PC-3 (cell line): Measurements from ENCODE around the gene SFXN4. TPM values are rescaled to one million over a fixed set of nuclear protein-coding genes. Genes with fewer than 3 reads are reported as not detected.

Experiments used
- ATAC-seq: fragments of 200-7000 bp; cut with Tn5 transposase; 2 replicates; pipeline ENCODE4 v1.9.1; 2020; ENCODE audit warnings: mild to moderate bottlenecking, moderate library complexity
- BruUV-seq: library from RNA; stranded (reverse); fragments of 400-500 nt; replicated peaks from 2 replicates; lab custom pipeline; 2021; lab: Mats Ljungman, UMichigan
- CTCF ChIA-PET: fragments of 300-600 bp; sonication (Branson Sonifier 250); formaldehyde crosslinking; loops from one replicate; lab custom pipeline; 2022; ENCODE audit warnings: antibody characterized with exemption; lab: Charles Lee
- POLR2A ChIA-PET: fragments of 300-600 bp; sonication (Branson Sonifier 250); formaldehyde crosslinking; loops from one replicate; lab custom pipeline; 2022; ENCODE audit warnings: antibody characterized with exemption; ENCODE audit not compliant: unreplicated experiment; lab: Charles Lee
- DNase-seq: peaks from one replicate; pipeline ENCODE4 v3.0.0-alpha.2; 2015
- H2AFZ ChIP-seq: fragments of 300-600 bp; sonication (generic); 2 replicates; pipeline ENCODE4 v1.6.0; 2016; ENCODE audit warnings: antibody characterized with exemption, low read length
- H3F3A ChIP-seq: fragments of 300-600 bp; sonication (generic); one replicate; pipeline ENCODE4 v1.6.0; 2017; ENCODE audit warnings: antibody characterized with exemption, low read length, control low read depth, mild to moderate bottlenecking; ENCODE audit not compliant: unreplicated experiment
- H3K27ac ChIP-seq: fragments of 300-600 bp; sonication (generic); 2 replicates; pipeline ENCODE4 v1.5.1; 2016; ENCODE audit warnings: mild to moderate bottlenecking, low read length
- H3K27me3 ChIP-seq: fragments of 300-600 bp; sonication (generic); 2 replicates; pipeline ENCODE4 v1.6.1; 2016; ENCODE audit warnings: low read length, mixed read lengths
- H3K36me3 ChIP-seq: fragments of 300-600 bp; sonication (generic); 2 replicates; pipeline ENCODE4 v1.6.1; 2016; ENCODE audit warnings: low read depth, mixed run types, low read length, mixed read lengths
- H3K4me1 ChIP-seq: fragments of 300-600 bp; sonication (generic); 2 replicates; pipeline ENCODE4 v1.5.1; 2016; ENCODE audit warnings: low read length; ENCODE audit not compliant: insufficient read depth
- H3K4me2 ChIP-seq: fragments of 300-600 bp; sonication (generic); 2 replicates; pipeline ENCODE4 v1.6.0; 2016; ENCODE audit warnings: low read length
- H3K4me3 ChIP-seq: fragments of 300-600 bp; sonication (generic); 2 replicates; pipeline ENCODE4 v1.5.1; 2016; ENCODE audit warnings: mild to moderate bottlenecking, low read length, mixed read lengths
- H3K79me2 ChIP-seq: fragments of 300-600 bp; sonication (generic); 2 replicates; pipeline ENCODE4 v1.6.1; 2017; ENCODE audit warnings: low read length, mixed read lengths
- H3K9ac ChIP-seq: fragments of 300-600 bp; sonication (generic); 2 replicates; pipeline ENCODE4 v1.6.0; 2016; ENCODE audit warnings: mild to moderate bottlenecking, low read length
- H3K9me2 ChIP-seq: fragments of 300-600 bp; sonication (generic); replicated peaks from 2 replicates; pipeline ENCODE4 v1.6.1; 2016; ENCODE audit warnings: mixed run types, low read length, mixed read lengths
- H3K9me3 ChIP-seq: fragments of 300-600 bp; sonication (generic); 2 replicates; pipeline ENCODE4 v1.6.1; 2016; ENCODE audit warnings: low read length, mixed read lengths
- H4K20me1 ChIP-seq: fragments of 300-600 bp; sonication (generic); 2 replicates; pipeline ENCODE4 v1.6.1; 2016; ENCODE audit warnings: low read length, mixed read lengths
- EZH2 ChIP-seq: fragments of 300-600 bp; sonication (generic); IDR thresholded peaks from one replicate; pipeline ENCODE4 v1.6.1; 2017; ENCODE audit warnings: antibody characterized with exemption, mild to moderate bottlenecking, low read length; ENCODE audit not compliant: unreplicated experiment
- EZH2phosphoT487 ChIP-seq: fragments of 300-600 bp; sonication (generic); IDR thresholded peaks from 2 replicates; pipeline ENCODE4 v1.6.1; 2018; ENCODE audit warnings: mild to moderate bottlenecking, antibody characterized with exemption, low read length, borderline replicate concordance
- intact Hi-C: fragments of 100-400 bp; cut with micrococcal nuclease; formaldehyde crosslinking; loops from 2 replicates; pipeline ENCODE4 v1.9.0; 2023
- total RNA-seq: library from RNA; depleted of rRNA; stranded (reverse); fragments of >200 nt; gene quantifications from 2 replicates; pipeline ENCODE4 v1.2.3, GENCODE V29; 2014
- TF ChIP-seq, protein P1 (sequence below): fragments of 300-600 bp; sonication (generic); conservative IDR thresholded peaks from 2 replicates; pipeline ENCODE4 v1.5.1; 2017; ENCODE audit warnings: antibody characterized with exemption, low read depth, mild to moderate bottlenecking, low read length

The SFXN4 gene
- total RNA-seq, 1 experiment from 2014 or later, result 32.8 TPM

DNA sequence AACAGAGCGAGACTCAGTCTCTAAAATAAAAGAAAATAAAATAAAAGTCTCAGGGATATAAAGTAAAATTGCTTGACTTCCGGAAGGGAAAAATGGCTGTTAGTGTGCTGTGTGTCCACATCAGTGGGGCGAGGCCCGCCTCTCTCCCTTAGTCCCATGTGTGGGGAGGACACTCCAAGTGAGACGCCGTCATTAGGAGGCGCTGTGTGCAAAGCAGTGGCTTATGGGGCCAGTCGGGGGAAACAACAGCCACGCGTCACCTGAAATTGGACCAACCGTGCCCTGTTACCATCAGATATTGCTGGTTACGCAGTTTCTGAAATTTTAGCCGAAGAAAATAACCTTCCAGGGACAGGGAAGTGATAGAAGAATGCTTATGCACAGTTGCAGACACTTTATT, 15.8 kb downstream of the SFXN4 start:
- H3K4me3 ChIP-seq, result no peak overlapping the region
- no peaks in the 10 kb centered on the region for H3K9me3 ChIP-seq
- H3F3A ChIP-seq, result no peaks in the 10 kb centered on the region
- H3K9me2 ChIP-seq, result no peaks in the 10 kb centered on the region
- H3K79me2 ChIP-seq, result no peaks in the 10 kb centered on the region
- H3K9ac ChIP-seq, result no peak overlapping the region
- intact Hi-C loops, result no loop called here
- BruUV-seq, result no TSS peak
- CTCF ChIA-PET, result no interaction called here
- DNase-seq, result no peak
- H3K27me3 ChIP-seq, result no peaks in the 10 kb centered on the region
- POLR2A ChIA-PET, result no interaction called here
- TF ChIP-seq, protein P1, sequence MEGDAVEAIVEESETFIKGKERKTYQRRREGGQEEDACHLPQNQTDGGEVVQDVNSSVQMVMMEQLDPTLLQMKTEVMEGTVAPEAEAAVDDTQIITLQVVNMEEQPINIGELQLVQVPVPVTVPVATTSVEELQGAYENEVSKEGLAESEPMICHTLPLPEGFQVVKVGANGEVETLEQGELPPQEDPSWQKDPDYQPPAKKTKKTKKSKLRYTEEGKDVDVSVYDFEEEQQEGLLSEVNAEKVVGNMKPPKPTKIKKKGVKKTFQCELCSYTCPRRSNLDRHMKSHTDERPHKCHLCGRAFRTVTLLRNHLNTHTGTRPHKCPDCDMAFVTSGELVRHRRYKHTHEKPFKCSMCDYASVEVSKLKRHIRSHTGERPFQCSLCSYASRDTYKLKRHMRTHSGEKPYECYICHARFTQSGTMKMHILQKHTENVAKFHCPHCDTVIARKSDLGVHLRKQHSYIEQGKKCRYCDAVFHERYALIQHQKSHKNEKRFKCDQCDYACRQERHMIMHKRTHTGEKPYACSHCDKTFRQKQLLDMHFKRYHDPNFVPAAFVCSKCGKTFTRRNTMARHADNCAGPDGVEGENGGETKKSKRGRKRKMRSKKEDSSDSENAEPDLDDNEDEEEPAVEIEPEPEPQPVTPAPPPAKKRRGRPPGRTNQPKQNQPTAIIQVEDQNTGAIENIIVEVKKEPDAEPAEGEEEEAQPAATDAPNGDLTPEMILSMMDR, result peak; percentile 40; the same call in 1 of the 2 replicates
- TF ChIP-seq EZH2 (no peak), EZH2phosphoT487 (no peak)
- H4K20me1 ChIP-seq, result no peaks in the 10 kb centered on the region
- no peaks in the 10 kb centered on the region; the same call in 1 of the 2 replicates for H3K36me3 ChIP-seq
- H3K4me2 ChIP-seq, result no peak overlapping the region
- no peaks in the 10 kb centered on the region for H3K4me1 ChIP-seq
- no peak overlapping the region for H2AFZ ChIP-seq
- no peak for ATAC-seq
- H3K27ac ChIP-seq, result no peak overlapping the region

DNA sequence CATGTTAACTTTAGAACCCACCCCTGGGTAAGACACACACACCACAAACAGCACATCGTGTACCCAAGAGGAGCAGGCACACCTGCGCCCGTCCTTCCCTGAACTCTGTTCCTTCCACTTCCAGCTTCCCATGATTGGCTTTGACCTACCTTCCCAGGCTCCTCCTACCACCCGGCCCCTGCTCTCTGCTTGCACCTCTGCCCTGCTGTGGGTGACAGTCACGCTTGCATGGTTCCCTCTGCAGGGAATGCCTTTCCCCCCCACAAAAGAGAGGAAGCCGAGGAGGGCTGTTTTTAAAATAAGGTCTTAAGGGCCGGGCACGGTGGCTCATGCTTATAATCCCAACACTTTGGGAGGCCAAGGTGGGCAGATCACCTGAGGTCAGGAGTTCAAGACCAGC, 16.4 kb downstream of the SFXN4 start:
- H3K27me3 ChIP-seq, result no peaks in the 10 kb centered on the region
- H3K79me2 ChIP-seq, result no peaks in the 10 kb centered on the region
- H3K9me2 ChIP-seq, result no peaks in the 10 kb centered on the region
- H3K9me3 ChIP-seq, result no peaks in the 10 kb centered on the region
- H3K9ac ChIP-seq, result no peak overlapping the region
- TF ChIP-seq, protein P1, result no peak
- no peak for TF ChIP-seq EZH2
- TF ChIP-seq EZH2phosphoT487, result no peak
- no peak overlapping the region for H3K27ac ChIP-seq
- CTCF ChIA-PET, result no interaction called here
- DNase-seq (no peak), ATAC-seq (no peak)
- no peak overlapping the region for H3K4me3 ChIP-seq
- no peak overlapping the region for H3K4me2 ChIP-seq
- intact Hi-C loops, result no loop called here
- H3K36me3 ChIP-seq, result no peaks in the 10 kb centered on the region; the same call in 1 of the 2 replicates
- BruUV-seq, result no TSS peak
- POLR2A ChIA-PET, result no interaction called here
- H3K4me1 ChIP-seq, result no peaks in the 10 kb centered on the region
- no peaks in the 10 kb centered on the region for H4K20me1 ChIP-seq
- no peaks in the 10 kb centered on the region for H3F3A ChIP-seq
- no peak overlapping the region for H2AFZ ChIP-seq

DNA sequence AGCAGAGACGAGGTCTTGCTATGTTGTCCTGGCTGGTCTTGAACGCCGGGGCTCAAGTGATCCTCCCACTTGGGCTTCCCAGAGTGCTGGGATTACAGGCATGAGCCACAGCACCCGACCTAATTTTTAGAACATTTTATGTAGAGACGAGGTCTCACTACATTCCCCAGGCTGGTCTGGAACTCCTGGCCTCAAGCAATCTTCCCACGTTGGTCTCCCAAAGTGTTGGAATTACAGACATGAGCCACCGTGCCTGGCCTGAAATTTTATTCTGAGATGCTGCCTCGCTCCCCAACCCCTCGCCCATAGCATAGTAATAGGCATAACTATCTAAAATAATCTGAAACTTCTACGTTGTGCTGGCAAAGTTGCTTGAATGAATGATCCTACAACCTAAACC, 21.9 kb downstream of the SFXN4 start:
- ATAC-seq (no peak), DNase-seq (no peak)
- H3F3A ChIP-seq, result no peaks in the 10 kb centered on the region
- H3K27me3 ChIP-seq, result no peaks in the 10 kb centered on the region
- intact Hi-C loops, result no loop called here
- H2AFZ ChIP-seq, result no peak overlapping the region
- H3K4me3 ChIP-seq, result no peak overlapping the region
- H3K79me2 ChIP-seq, result no peaks in the 10 kb centered on the region
- H3K27ac ChIP-seq, result no peak overlapping the region
- H3K9me3 ChIP-seq, result no peaks in the 10 kb centered on the region
- H3K4me2 ChIP-seq, result no peak overlapping the region
- TF ChIP-seq, protein P1, result no peak
- no peak for TF ChIP-seq EZH2phosphoT487
- TF ChIP-seq EZH2, result no peak
- no TSS peak for BruUV-seq
- no peaks in the 10 kb centered on the region for H4K20me1 ChIP-seq
- no peaks in the 10 kb centered on the region; the same call in 1 of the 2 replicates for H3K36me3 ChIP-seq
- H3K9me2 ChIP-seq, result no peaks in the 10 kb centered on the region
- ChIA-PET POLR2A (no interaction called here), CTCF (no interaction called here)
- H3K9ac ChIP-seq, result no peak overlapping the region
- no peaks in the 10 kb centered on the region for H3K4me1 ChIP-seq
